ENCODE measurements around the gene TMSB15B.

DNA sequence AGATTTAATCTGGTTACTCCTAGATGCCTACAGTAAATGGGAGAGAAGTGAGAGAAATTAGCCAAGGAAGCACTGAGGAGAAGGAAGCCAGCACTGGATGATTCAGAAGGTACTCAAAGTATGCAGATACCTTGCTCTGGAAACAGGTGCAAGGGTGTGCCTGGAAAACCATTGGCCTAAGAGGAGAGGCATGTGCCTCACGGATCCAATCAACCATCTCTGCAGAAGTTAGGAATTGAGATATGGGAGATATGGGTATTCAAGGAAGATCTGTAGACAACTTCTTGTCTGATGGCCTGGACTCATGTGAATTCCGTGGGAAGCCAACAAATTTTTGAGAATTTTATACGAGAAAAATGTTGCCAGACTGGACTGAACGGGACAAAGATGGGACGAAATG, 46.4 kb downstream of the TMSB15B start:
- TF ChIP-seq, protein P1, sequence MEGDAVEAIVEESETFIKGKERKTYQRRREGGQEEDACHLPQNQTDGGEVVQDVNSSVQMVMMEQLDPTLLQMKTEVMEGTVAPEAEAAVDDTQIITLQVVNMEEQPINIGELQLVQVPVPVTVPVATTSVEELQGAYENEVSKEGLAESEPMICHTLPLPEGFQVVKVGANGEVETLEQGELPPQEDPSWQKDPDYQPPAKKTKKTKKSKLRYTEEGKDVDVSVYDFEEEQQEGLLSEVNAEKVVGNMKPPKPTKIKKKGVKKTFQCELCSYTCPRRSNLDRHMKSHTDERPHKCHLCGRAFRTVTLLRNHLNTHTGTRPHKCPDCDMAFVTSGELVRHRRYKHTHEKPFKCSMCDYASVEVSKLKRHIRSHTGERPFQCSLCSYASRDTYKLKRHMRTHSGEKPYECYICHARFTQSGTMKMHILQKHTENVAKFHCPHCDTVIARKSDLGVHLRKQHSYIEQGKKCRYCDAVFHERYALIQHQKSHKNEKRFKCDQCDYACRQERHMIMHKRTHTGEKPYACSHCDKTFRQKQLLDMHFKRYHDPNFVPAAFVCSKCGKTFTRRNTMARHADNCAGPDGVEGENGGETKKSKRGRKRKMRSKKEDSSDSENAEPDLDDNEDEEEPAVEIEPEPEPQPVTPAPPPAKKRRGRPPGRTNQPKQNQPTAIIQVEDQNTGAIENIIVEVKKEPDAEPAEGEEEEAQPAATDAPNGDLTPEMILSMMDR (IDR thresholded peaks at IDR 0.05; ENCODE audit: low read depth, low read length) = no peak
- TF ChIP-seq, protein P2, sequence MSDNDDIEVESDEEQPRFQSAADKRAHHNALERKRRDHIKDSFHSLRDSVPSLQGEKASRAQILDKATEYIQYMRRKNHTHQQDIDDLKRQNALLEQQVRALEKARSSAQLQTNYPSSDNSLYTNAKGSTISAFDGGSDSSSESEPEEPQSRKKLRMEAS (IDR thresholded peaks at IDR 0.05; ENCODE audit: low read depth, low read length) = no peak
- TF ChIP-seq POLR2A (IDR thresholded peaks at IDR 0.05; ENCODE audit: extremely low read depth, insufficient read length) (no peak), MYC (IDR thresholded peaks at IDR 0.05; ENCODE audit: low read depth, low read length) (no peak)

Data from NB4 (cell line).